ENCODE data around the gene DYNC1LI2. TPM values are rescaled to one million over a fixed set of nuclear protein-coding genes. Genes with fewer than 3 reads are reported as not detected.
"Not testable (repeated sequence)": the region's sequence is repeated elsewhere in the genome, so short reads cannot be mapped to it uniquely, and the experiment has no call there.

DYNC1LI2 gene
- total RNA-seq, 1 donor: 37.4 TPM

GRCh38 chr16:66701026-66701425 lies 50.4 kb downstream of the DYNC1LI2 start:
- no peak for DNase-seq (ENCODE audit: low read depth in 2 of 3, low spot score in 2 of 3)

- no peak for DNase-seq (ENCODE audit: low read depth in 2 of 3, low spot score in 2 of 3)
Measured at GRCh38 chr16:66699898-66700297, 51.5 kb downstream of the DYNC1LI2 start.

DNA sequence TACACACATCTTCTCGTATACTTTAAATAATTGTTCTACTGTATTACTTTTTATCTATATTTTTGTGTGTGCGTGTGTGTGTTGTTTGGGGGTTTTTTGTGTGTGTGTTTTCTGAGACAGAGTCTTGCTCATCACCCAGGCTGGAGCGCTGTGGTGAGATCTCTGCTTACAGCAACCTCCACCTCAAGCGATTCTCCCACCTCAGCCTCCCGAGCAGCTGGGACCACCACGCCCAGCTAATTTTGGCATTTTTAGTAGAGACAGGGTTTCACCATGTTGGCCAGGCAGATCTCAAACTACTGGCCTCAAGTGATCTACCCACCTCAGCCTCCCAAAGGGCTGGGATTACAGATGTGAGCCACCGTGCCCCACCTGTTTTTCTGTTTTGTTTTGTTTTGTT lies 53.4 kb downstream of the DYNC1LI2 start:
- no peak for DNase-seq (ENCODE audit: low read depth in 2 of 3, low spot score in 2 of 3)

DNA sequence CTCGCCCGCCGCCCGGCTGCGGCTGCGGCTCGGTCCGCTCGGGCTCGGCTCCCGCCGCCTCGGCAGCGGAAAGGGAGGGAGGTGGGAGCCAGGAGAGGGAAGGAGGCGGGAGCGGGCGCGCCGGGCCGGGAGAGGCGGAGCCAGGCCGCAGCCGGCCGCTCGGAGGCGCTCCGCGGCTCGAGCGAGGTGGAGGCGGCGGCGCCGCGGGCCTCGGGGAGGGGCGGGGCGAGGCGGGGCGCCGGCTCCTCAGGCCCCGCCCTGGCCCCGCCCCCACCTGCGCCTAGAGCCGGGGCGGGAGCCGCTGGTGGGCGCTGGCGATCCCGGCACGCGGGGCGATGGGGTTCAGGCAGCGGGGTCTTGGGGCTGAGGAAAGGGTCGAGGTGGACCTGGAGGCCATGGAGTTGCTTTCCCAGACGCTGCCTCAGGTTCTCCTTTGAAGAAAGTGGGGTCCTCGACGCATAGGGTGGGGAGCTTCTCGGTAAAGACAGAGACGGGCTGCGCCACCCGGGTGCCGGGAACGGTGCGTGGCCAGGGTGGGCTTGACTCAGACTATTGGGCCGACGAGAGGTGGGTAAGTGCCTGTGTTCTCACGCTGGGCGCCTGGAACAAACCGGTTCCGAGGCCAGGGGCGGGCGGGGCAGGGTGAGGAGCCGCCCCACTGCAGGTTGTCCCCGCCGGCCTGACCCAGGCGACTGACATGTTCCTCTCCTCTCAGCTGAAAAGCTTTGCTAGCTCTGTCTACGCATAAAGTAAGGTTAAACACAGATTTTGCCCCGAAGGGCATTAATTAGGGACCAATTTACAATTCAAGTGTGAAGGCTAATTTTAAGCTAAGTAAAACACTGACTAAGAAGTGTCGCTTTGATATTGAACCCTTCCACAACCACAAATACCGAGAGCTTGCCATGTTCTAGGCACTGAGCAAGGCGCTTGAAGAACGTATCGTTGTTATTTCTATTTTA lies 54.5 kb downstream of the DYNC1LI2 start, which contains the start of gene CMTM4:
Gene CMTM4 (minus strand): TSS at position 75 of the 962 bp plus-strand sequence. CDS start 218 bp downstream, outside the sequence.
- DNase-seq (ENCODE audit: low read depth in 2 of 3, low spot score in 2 of 3): peak; percentile 69 to 80 (median 77)

DNA sequence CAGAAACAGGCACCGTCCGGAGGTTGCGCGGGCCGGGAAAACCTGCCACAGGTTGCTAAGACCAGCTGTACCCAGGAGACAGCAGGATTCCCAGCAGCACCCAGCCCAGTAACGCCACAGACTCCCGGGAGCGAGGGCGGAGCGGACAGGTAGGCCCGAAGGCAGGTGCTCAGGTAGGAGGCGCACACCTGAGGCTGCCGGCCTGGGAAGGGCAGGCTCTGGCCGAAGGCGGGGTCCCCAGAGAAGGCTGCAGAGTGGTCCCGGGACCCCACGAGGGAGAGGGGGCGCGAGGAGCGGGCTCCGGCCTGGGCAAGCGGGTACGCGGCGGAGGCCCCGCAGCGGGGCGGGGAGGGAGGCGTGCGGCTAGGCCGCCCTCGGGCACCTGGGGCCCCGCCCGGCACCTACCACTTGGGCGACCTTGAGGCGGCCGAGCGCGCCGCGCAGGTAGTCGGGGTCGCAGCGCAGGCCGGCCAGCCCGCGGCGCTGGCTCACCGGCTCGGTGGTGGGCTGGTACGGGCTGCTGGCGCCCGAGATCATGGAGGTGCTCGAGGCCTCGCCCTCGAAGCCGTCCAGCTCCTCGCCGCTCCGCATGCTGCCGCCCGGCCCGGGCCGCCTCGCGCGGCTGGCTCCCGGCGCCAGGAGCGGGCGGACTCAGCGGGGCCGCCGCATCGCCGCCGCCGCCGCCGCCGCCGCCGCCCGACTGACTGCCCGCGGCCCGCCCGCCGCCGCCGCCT lies 55.3 kb downstream of the DYNC1LI2 start:
- DNase-seq (ENCODE audit: low read depth in 2 of 3, low spot score in 2 of 3): peak in 2 of 3 donors; percentile 17 to 20

- peak in 2 of 3 donors; percentile 29 to 54 for DNase-seq (ENCODE audit: low read depth in 2 of 3, low spot score in 2 of 3)
Measured at GRCh38 chr16:66695471-66695934, 55.9 kb downstream of the DYNC1LI2 start.

- DNase-seq (ENCODE audit: low read depth in 2 of 3, low spot score in 2 of 3): no peak
Measured at GRCh38 chr16:66693149-66693548, 58.3 kb downstream of the DYNC1LI2 start.

DNA sequence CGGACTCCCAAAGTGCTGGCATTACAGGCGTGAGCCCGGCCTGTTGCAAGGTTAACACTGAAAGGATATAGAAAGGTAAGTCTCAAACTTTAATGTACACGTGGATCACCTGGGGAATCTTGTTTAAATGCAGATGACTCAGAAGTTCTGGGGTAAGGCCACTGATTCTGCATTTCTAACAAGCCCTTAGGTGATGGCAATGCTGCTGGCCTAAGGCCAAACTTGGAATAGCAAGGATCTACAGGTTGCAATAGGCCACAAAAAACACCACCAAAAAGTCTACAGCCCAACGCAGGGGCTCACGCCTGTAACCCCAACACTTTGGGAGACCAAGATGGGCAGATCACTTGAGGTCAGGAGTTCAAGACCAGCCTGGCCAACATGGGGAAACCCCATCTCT lies 59.1 kb downstream of the DYNC1LI2 start:
- no peak for DNase-seq (ENCODE audit: low read depth in 2 of 3, low spot score in 2 of 3)

DNA sequence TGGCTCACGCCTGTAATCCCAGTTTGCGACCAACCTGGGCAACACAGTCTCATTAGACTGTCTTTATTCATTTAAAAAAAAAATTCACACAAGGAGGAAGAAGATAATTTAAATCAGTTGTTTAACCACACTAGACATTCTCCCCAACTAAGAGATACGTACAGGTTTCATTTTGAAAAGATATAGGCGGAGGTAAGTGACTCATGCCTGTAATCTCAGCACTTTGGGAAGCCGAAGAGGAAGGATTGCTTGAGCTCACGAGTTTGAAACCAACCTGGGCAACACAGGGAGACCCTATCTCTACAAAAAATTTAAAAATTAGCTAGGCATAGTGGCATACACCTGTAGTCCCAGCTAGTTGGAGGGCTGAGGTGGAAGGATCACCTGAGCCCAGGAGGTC lies 60.2 kb downstream of the DYNC1LI2 start:
- no peak for DNase-seq (ENCODE audit: low read depth in 2 of 3, low spot score in 2 of 3)

DNA sequence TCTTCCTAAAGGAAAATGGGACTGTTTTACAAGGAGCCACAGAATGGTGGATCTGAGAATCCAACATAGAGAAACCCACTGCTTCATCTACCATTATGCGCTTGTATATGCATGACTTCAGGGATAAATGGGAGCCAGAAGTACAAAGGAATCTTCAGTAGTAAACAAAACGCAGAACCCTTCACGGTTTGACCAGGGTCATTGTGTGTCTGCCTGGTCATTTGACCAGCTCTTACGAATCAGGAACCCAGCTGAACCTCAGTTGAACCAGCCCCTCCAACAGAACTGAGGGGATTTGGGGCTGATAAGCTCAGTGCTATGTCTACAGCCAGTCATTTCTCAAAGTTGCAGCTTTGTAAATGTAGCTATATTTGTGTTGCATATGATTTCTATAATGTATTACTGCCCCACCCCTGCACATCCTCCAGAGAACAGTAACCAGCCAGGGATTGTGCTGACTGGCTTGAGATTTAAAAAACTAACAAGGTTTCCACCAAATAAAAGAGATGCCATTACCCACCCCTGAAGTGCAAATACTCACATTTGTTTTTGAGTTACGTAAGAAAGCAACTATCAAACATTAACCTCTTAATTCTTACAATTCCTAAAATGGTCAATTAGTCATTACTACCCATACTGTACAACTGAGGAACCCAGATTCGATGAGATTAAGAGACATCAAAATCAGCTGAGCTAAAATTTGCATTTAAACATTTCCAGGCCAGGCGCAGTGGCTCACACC lies 61.1 kb downstream of the DYNC1LI2 start:
- no peak for DNase-seq (ENCODE audit: low read depth in 2 of 3, low spot score in 2 of 3)

DNA sequence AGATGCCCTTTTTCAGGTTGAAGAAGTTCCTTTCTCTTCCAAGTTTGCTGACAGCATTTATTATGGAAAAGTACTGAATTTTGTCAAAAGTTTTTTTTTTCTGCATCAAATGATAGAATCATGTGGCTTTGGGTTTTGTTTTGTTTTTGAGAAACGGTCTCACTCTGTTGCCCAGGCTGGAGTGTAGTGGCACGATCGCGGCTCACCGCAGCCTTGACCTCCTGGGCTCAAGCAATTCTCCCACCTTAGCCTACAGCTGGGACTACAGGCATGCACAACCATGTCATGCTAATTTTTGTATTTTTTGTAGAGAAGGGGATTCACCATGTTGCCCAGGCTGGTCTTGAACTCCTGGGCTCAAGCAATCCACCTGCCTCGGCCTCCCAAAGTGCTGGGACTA lies 62.1 kb downstream of the DYNC1LI2 start:
- no peak for DNase-seq (ENCODE audit: low read depth in 2 of 3, low spot score in 2 of 3)

DNA sequence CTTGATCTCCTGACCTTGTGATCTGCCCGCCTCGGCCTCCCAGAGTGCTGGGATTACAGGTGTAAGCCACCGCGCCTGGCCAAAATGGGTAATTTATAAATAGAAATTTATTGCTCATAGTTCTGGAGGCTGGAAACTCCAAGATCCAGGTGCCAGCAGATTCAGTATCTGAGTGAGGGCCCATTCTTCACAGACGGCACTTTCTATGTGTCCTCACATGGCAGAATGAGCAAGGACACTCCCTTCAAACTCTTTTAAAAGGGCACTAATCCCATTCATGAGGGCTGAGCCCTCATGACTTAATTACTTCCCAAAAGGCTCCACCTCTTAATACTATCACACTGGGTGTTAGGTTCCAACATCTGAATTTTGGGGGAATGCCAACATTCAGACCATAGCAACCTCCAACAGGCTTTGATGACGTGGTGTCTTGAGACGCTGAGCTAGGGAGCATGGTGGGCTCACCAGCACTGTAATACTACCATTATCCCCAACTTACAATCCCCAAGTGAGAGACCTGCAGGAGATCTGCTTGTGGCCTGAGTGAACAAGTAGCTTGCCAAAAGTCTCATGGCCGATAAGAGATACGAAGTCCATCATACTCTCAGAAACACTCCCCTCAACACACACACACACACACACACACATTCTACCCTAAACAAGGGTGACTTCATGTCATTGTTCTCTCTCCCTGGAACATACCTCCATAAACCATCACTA lies 63.3 kb downstream of the DYNC1LI2 start:
- no peak for DNase-seq (ENCODE audit: low read depth in 2 of 3, low spot score in 2 of 3)

GRCh38 chr16:66685501-66686115 lies 65.8 kb downstream of the DYNC1LI2 start:
- DNase-seq (ENCODE audit: low read depth in 2 of 3, low spot score in 2 of 3): not testable (repeated sequence)

DNA sequence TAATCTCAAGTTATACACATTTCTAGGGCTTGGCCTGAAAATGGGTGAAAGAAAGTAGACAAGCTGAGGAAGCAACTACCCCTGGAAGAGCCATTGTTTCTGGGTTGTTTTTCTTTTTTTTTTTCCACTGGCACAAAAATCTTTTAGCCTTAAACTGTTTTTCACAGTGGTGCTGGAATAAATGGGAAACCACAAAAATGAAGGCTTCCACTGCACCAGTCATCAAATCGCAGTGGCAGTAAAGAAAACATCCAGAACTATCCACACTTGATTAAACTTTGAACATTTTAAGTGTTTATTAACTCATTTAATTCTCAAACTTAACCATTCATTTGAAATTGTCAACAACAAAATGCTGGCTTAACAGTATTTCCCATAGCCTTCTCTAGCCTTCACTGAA lies 69.1 kb downstream of the DYNC1LI2 start:
- DNase-seq (ENCODE audit: low read depth in 2 of 3, low spot score in 2 of 3): no peak

- DNase-seq (ENCODE audit: low read depth in 2 of 3, low spot score in 2 of 3): no peak
Measured at GRCh38 chr16:66681676-66682075, 69.7 kb downstream of the DYNC1LI2 start.

GRCh38 chr16:66678337-66678736 lies 73.1 kb downstream of the DYNC1LI2 start:
- no peak for DNase-seq (ENCODE audit: low read depth in 2 of 3, low spot score in 2 of 3)

GRCh38 chr16:66677836-66678235 lies 73.6 kb downstream of the DYNC1LI2 start:
- DNase-seq (ENCODE audit: low read depth in 2 of 3, low spot score in 2 of 3): no peak

GRCh38 chr16:66677179-66677578 lies 74.2 kb downstream of the DYNC1LI2 start:
- no peak for DNase-seq (ENCODE audit: low read depth in 2 of 3, low spot score in 2 of 3)

DNA sequence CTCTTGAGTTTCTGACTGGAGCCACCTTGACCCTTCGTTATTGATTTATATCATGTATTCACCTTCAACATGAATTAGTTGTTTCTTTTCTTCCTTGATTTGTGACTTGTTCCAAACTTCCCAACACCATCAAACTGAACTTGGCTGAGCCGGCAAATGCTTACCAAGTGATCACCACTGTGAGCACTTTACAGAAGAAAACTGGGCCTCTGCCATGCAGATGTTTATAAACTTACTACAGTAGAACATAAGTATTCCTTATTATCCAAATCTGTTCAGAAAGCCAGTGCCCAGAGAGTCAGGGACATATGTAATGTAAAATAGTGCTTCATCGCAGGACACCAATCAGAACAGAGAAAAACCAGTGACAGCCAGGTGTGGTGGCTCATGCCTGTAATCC lies 74.8 kb downstream of the DYNC1LI2 start:
- no peak for DNase-seq (ENCODE audit: low read depth in 2 of 3, low spot score in 2 of 3)

DNA sequence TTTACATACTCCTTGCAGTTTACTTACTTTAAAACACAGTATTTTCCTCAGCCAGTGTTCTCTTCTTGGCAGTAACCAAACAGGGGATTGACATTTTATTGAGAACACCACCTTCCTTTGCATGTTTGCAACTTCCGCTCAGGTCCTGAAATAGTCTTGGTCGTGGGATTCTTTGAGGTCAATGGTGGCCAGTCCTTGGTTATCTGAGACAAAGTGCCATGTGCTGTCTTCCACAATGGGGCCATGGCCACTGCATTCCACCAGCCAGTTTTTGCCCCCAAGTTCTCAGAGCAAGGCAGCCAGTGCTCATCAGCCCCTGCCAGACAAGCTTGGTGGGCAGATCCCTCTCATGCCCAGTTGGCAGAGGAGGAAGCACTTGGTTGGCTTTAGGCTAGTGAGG lies 77.7 kb downstream of the DYNC1LI2 start:
- DNase-seq (ENCODE audit: low read depth in 2 of 3, low spot score in 2 of 3): no peak
